ENCODE data around the gene ZNF878. TPM values are rescaled to one million over a fixed set of nuclear protein-coding genes. Genes with fewer than 3 reads are reported as not detected.
A peak's percentile ranks its signal among the peaks of the same experiment; 100 is the strongest.
"Not testable (repeated sequence)": the region's sequence is repeated elsewhere in the genome, so short reads cannot be mapped to it uniquely, and the experiment has no call there.

Gene ZNF878
- total and polyA plus RNA-seq, 9 of the 15 experiments (the other 6 are each of a cell fraction or from before 2014, with no cell fraction given): 0.30 to 1.4 (median 0.50) TPM

DNA sequence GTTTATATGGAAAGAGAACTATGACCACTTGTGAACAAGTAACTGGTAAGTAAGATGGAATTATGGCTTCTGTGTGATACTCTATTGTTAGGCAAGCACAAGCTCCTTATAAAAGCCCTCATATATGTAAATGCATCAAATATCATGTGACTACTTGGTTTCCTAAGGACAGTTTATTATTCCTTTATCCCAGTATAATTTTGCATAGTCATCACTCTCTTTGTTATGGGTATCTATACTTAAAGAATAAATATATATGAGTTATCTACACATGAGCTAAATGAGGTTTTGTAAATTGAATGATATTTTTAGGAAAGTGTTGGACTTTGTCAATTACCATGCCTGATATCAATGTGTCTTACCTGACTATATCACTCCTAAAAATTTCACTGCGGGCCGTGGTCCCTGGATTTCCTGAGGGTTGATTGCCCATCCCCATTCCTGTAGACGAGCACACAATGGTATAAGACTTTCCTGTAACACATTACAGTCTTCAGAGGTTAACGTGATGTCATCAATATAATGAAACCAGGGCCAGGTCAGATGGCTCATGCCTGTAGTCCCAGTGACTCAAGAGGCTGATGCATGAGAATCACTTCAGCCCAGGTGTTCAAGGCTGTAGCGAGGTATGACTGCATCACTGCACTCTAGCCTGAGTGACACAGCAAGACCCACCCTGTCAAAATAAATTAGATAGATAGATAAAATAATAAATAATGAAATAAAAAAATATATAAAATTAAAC is 32.5 kb upstream of the ZNF878 start:
- Histone ChIP-seq H3K27me3 (ENCODE audit: control insufficient read depth in 2 of 2, insufficient read depth in 2 of 2, low read length in 2 of 2) (no peaks in the 10 kb centered on the region), H3K4me1 (replicated peaks in 1 of 2; ENCODE audit: control insufficient read depth in 2 of 2, insufficient read depth in 2 of 2, low read length in 2 of 2) (no peaks in the 10 kb centered on the region; a peak in 1 of 5 replicates), H3K9ac (ENCODE audit: insufficient read depth in 1 of 2, low read depth in 2 of 2, low read length in 2 of 2) (no peak overlapping the region), H4K20me1 (replicated peaks; ENCODE audit: control insufficient read depth, insufficient read depth, low read length) (no peaks in the 10 kb centered on the region), H3K79me2 (ENCODE audit: control insufficient read depth, insufficient read depth, low read length) (no peaks in the 10 kb centered on the region), H3K27ac (ENCODE audit: extremely low read depth, low read depth, low read length) (no peak overlapping the region), H2AFZ (ENCODE audit: low read depth, low read length) (no peak overlapping the region), H3K4me3 (no peak overlapping the region), H3K9me3 (replicated peaks; ENCODE audit: control insufficient read depth, insufficient read depth, low read depth, low read length) (peaks cover 2% of the 10 kb centered on the region; the same call in 1 of the 2 replicates), H3K9me1 (ENCODE audit: control insufficient read depth, insufficient read depth, low read length) (no peaks in the 10 kb centered on the region), H3K4me2 (ENCODE audit: insufficient read depth, low read length) (no peak overlapping the region), H3K36me3 (ENCODE audit: control insufficient read depth, insufficient read depth, low read length) (no peaks in the 10 kb centered on the region)
- in situ Hi-C loops (cut with MboI) (no loop called here), intact Hi-C loops (cut with micrococcal nuclease) (no loop called here)
- WGBS (ENCODE audit: insufficient coverage, low coverage, missing lambda C conversion rate): 14% methylated on average over 5 of the region's 5 CpGs
- no peak for TF ChIP-seq ZSCAN32 (CRISPR knock-in tag; IDR thresholded peaks at IDR 0.05)
- TF ChIP-seq TARDBP (IDR thresholded peaks at IDR 0.05): no peak
- TF ChIP-seq ZNF316 (IDR thresholded peaks at IDR 0.05): peak; percentile 69
- peak; percentile 35; the same call in 1 of the 2 replicates for TF ChIP-seq MAFG (tag; conservative IDR thresholded peaks at IDR 0.05)
- peak; percentile 19; the same call in 1 of the 2 replicates for TF ChIP-seq MAFK (IDR thresholded peaks at IDR 0.05; ENCODE audit: low read length)
- peak; percentile 22; the same call in 1 of the 2 replicates for TF ChIP-seq C11orf30 (IDR thresholded peaks at IDR 0.05; ENCODE audit: low read depth)
- DNase-seq (ENCODE audit: extremely low read depth in 1 of 4, low spot score in 3 of 4): no peak
- ChIA-PET POLR2A (no interaction called here), CTCF (ENCODE audit: low intra/inter-chr PET ratio) (no interaction called here)
- no peak for FAIRE-seq
- no peak for ATAC-seq
- no TSS peak for BruUV-seq (replicated peaks)

- H3K9me3 ChIP-seq (replicated peaks; ENCODE audit: control insufficient read depth, insufficient read depth, low read depth, low read length); BruUV-seq (replicated peaks); intact Hi-C loops (cut with micrococcal nuclease): not testable (repeated sequence)
Measured at GRCh38 chr19:12083336-12083735, 30.6 kb upstream of the ZNF878 start.

More at GRCh38 chr19:12083336-12083735, 30.6 kb upstream of the ZNF878 start:
- 20% methylated on average over 6 of the region's 6 CpGs for WGBS (ENCODE audit: insufficient coverage, low coverage, missing lambda C conversion rate)
- H4K20me1 ChIP-seq (replicated peaks; ENCODE audit: control insufficient read depth, insufficient read depth, low read length); H3K79me2 ChIP-seq (ENCODE audit: control insufficient read depth, insufficient read depth, low read length); in situ Hi-C loops (cut with MboI); DNase-seq (ENCODE audit: extremely low read depth in 1 of 4, low spot score in 3 of 4); H3K4me2 ChIP-seq (ENCODE audit: insufficient read depth, low read length); H3K9ac ChIP-seq (ENCODE audit: insufficient read depth in 1 of 2, low read depth in 2 of 2, low read length in 2 of 2); H3K9me1 ChIP-seq (ENCODE audit: control insufficient read depth, insufficient read depth, low read length); H3K4me3 ChIP-seq; CTCF ChIA-PET (ENCODE audit: low intra/inter-chr PET ratio); FAIRE-seq; H2AFZ ChIP-seq (ENCODE audit: low read depth, low read length); H3K36me3 ChIP-seq (ENCODE audit: control insufficient read depth, insufficient read depth, low read length); H3K27me3 ChIP-seq (ENCODE audit: control insufficient read depth in 2 of 2, insufficient read depth in 2 of 2, low read length in 2 of 2); H3K4me1 ChIP-seq (replicated peaks in 1 of 2; ENCODE audit: control insufficient read depth in 2 of 2, insufficient read depth in 2 of 2, low read length in 2 of 2); H3K27ac ChIP-seq (ENCODE audit: extremely low read depth, low read depth, low read length); ATAC-seq; TF ChIP-seq ATF3 (CRISPR knock-in tag; conservative IDR thresholded peaks at IDR 0.05); CEBPG (CRISPR knock-in tag; IDR thresholded peaks at IDR 0.05): not testable (repeated sequence)
- POLR2A ChIA-PET: interaction anchor here (0.7 kb wide), 1 partner anchor 255 kb away, joined by 4 read pairs; no protein-coding TSS in a partner anchor
- TF ChIP-seq ATF3 (IDR thresholded peaks at IDR 0.05) (peak; percentile 27; the same call in 1 of the 2 replicates), TRIM24 (IDR thresholded peaks at IDR 0.05) (0 out of 4 replicates have a peak, but pooled peaks of 1 of the 2 experiments have one; percentile 38), CEBPG (tag; conservative IDR thresholded peaks at IDR 0.05 in 1 of 2, IDR thresholded peaks at IDR 0.05 in 1 of 2) (peak in 1 of 2 experiments; percentile 45; a peak in 2 of 4 replicates)

Data from K562 (cell line).